ENCODE data around the gene SENP3. TPM values are rescaled to one million over a fixed set of nuclear protein-coding genes. Genes with fewer than 3 reads are reported as not detected.

The SENP3 gene
- 60.7 and 79.5 TPM in 2 replicates for total RNA-seq

- DNase-seq (ENCODE audit: extremely low read depth, low read depth, low spot score) = no peak
These were observed at the start of gene SENP3 for GRCh38 chr17:7561589-7562207. TSS of gene SENP3 (plus strand) at chr17:7561919. CDS start at chr17:7563077, 1,158 bp downstream.

DNA sequence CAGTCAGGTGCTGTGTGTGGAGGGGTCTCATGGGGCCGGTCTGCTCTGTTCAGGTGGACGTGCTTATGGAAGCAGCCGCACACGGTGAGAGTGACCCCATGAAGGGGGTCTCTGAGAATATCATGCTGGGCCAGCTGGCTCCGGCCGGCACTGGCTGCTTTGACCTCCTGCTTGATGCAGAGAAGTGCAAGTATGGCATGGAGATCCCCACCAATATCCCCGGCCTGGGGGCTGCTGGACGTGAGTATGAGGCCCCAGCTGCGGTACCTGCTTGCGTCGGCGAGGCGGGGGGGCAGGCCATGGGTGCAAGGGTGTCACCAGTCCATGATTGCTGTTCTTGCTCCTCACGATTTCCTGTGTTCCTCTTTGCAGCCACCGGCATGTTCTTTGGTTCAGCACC lies 49.6 kb upstream of the SENP3 start:
- DNase-seq (ENCODE audit: extremely low read depth, low read depth, low spot score) = no peak

- DNase-seq (ENCODE audit: extremely low read depth, low read depth, low spot score) = no peak
These were observed 48.7 kb upstream of the SENP3 start for GRCh38 chr17:7512824-7513540.

DNA sequence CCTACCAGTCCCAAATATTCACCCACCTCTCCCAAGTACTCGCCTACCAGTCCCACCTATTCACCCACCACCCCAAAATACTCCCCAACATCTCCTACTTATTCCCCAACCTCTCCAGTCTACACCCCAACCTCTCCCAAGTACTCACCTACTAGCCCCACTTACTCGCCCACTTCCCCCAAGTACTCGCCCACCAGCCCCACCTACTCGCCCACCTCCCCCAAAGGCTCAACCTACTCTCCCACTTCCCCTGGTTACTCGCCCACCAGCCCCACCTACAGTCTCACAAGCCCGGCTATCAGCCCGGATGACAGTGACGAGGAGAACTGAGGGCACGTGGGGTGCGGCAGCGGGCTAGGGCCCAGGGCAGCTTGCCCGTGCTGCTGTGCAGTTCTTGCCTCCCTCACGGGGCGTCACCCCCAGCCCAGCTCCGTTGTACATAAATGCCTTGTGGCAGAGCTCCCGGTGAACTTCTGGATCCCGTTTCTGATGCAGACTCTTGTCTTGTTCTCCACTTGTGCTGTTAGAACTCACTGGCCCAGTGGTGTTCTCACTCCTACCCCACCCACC lies 47.8 kb upstream of the SENP3 start:
- no peak for DNase-seq (ENCODE audit: extremely low read depth, low read depth, low spot score)

- no peak for DNase-seq (ENCODE audit: extremely low read depth, low read depth, low spot score)
These were observed 45.7 kb upstream of the SENP3 start for GRCh38 chr17:7515911-7516610.

- DNase-seq (ENCODE audit: extremely low read depth, low read depth, low spot score) = no peak
These were observed 38.7 kb upstream of the SENP3 start for GRCh38 chr17:7523033-7523432.

DNA sequence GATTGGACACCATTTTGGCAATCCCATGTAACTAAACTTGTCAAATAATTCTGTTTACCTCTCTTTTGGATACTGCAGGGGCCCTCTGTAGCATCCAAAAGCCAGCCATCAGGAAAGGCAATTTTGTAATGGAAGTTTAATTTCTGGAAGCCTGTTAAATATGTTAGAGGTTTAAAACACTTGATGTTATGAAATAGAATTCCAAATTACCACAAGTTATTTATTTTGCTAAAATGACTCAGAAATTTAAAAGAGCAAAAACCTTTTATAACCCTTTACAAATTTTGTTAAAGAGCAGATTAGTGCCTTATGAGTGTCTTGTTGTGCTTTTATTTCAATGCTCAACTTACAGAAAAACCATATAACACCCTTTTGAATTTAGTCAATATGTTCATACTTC lies 32.9 kb upstream of the SENP3 start:
- DNase-seq (ENCODE audit: extremely low read depth, low read depth, low spot score) = no peak

GRCh38 chr17:7530023-7530900 lies 31.5 kb upstream of the SENP3 start:
- DNase-seq (ENCODE audit: extremely low read depth, low read depth, low spot score) = no peak

DNA sequence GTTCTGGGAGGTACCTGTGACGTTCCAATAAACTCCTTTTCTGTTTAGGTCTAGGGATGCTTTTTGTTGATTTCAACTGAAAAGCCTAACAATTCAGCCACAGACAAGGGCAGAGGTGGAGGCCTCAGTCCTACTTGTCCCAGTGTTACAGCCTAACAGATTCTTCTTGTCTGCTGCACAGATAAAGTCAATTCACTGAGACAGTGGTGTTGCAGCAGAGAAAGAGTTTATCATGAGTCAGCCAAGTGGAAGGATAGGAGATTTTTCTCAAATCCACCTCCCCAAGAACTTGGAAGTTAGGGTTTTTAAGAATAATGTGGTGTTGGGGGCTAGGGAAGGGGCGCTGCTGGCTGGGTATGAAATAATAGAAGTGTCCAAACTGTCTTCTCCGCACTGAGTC lies 23.7 kb upstream of the SENP3 start:
- no peak for DNase-seq (ENCODE audit: extremely low read depth, low read depth, low spot score)

- DNase-seq (ENCODE audit: extremely low read depth, low read depth, low spot score) = no peak
These were observed 22.7 kb upstream of the SENP3 start for GRCh38 chr17:7538891-7539545.

DNA sequence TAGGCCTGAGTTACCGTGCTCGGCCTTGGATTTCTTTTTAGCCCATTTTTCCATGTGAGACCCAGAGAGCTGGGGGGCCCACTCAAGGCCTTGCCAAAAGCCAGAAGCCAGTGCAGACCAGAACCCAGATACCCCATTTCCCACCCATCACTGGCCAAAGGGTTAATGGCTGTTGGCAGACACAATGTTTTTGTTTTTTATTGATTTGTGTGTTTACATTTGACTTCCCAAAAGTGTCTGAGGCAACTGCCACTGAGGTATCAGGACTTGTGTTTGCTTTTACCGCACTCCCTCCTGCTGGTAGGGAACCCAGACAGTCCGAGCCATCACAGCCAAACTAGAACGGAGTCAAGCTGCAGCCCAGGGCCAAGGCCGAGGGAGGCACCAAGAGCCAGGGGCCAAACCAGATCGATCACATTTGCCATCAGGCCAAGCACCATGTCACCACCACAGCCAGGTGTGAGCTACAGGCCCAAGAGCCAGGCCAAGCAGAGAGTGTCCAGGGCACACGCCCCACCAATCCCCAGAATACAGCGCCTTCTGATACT lies 20.6 kb upstream of the SENP3 start:
- no peak for DNase-seq (ENCODE audit: extremely low read depth, low read depth, low spot score)

DNA sequence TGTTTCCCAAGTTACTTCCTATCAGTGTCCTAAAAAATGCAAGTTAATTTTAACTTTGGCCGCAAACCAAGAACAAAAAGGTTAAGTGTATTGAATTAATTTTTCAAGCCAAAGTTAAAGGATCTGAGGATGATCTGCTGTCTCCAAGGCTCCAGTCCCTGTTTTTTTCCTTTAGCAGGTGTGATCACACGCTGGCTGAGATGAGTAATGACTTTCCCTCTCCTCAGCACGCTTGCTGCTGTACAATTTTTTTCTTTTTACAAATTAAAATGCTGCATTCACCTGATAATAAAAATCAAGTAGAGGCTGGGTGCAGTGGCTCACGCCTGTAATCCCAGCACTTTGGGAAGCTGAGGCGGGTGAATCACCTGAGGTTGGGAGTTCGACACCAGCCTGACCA lies 16.8 kb upstream of the SENP3 start:
- DNase-seq (ENCODE audit: extremely low read depth, low read depth, low spot score) = no peak

GRCh38 chr17:7548585-7549400 lies 12.9 kb upstream of the SENP3 start, which contains the start of gene TNFSF12:
TSS of gene TNFSF12 (plus strand) at chr17:7549058. CDS start at chr17:7549154, 96 bp downstream.
- DNase-seq (ENCODE audit: extremely low read depth, low read depth, low spot score) = no peak

DNA sequence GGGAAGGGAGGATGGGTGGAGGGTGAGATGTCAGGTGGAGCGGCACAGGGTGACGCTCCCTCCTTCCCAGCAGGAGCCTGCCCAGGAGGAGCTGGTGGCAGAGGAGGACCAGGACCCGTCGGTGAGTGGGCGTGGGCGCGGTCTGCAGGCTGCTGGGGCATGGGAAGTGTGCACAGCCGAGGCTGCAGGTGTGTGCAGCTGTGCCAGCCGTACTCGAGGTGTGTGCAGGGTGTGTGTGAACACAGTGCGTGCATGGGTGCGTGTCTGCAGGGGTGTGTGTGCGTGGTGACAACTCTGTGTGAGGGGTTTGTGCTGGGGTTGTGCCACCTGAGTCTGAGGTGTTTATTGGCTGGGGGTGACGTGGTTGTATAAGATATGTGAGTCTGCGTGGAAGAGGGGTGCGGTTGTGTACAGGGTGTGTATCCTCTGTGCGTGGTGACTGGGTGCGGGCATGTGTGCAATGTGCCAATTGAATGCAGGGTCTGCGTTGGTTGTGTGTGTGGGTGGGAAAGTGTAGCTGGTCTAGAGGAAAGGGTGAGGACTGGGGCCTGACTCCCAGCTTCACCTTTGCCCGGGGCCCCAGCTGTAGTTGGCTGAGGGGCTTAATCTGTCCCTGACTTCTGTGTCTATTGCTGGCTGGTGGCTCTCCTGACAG lies 12.2 kb upstream of the SENP3 start:
- DNase-seq (ENCODE audit: extremely low read depth, low read depth, low spot score) = no peak

DNA sequence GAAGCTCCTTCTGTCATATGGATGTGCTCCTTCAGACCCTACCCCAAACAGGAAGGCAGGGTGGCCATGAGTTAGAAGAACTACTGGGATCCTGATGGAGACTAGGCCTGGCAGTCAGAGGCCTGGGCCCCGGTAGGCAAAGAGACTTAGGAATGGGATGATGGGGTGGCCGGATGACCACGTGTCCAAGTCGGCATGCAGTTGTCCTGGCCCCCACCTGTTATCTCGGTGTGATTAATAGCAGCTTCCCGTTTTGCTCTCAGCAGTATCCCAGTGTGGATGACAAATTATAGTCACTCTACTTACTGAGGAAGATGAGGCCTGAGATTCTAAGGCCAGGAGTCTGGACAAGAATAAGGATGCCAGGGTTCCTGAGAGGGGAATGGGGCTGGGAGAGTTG lies 11.4 kb upstream of the SENP3 start:
- no peak for DNase-seq (ENCODE audit: extremely low read depth, low read depth, low spot score)

GRCh38 chr17:7551396-7551795 lies 10.3 kb upstream of the SENP3 start:
- DNase-seq (ENCODE audit: extremely low read depth, low read depth, low spot score) = no peak

GRCh38 chr17:7552621-7553051 lies 9.1 kb upstream of the SENP3 start:
- no peak for DNase-seq (ENCODE audit: extremely low read depth, low read depth, low spot score)

DNA sequence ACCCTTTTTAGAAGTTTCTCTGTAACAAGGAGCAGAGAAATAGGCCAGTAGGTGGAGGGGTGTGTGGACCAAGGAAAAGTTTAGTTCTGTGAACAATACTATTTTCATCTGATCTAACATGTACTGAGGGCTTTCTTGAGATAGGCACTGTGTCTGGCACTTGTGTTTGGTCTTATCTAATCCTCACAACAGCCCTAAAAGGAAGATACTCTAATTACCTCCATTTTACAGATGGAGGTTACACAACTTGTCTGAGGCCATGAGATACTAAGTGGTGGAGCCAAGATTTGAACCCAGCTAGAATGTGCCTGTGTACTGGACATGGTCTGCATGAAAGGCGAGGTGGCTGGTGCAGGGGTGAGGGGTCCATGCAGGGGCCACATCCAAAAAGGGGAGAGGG lies 8.4 kb upstream of the SENP3 start:
- DNase-seq (ENCODE audit: extremely low read depth, low read depth, low spot score) = no peak
